ENCODE results near the gene FARP1. TPM values are rescaled to one million over a fixed set of nuclear protein-coding genes. Genes with fewer than 3 reads are reported as not detected.

The FARP1 gene
- total RNA-seq, 1 experiment from 2014 or later, result 96.6 TPM

- TF ChIP-seq JAZF1 (CRISPR knock-in tag; IDR thresholded peaks at IDR 0.05), result no peak
- no peak for TF ChIP-seq RELA (CRISPR knock-in tag; IDR thresholded peaks at IDR 0.05; ENCODE audit: borderline replicate concordance)
- no peak for TF ChIP-seq ATF1 (CRISPR knock-in tag; IDR thresholded peaks at IDR 0.05)
- no peak for TF ChIP-seq NR3C1 (CRISPR knock-in tag; conservative IDR thresholded peaks at IDR 0.05; ENCODE audit: low read depth)
Measured at GRCh38 chr13:98297051-98297450, 154.2 kb downstream of the FARP1 start (continued).

- H3K9me3 Mint-ChIP-seq, result no peaks in the 10 kb centered on the region
- ATAC-seq (no peak), DNase-seq (ENCODE audit: low spot score) (no peak)
- ChIA-PET CTCF (no interaction called here), POLR2A (no interaction called here)
- no peak for TF ChIP-seq ZNF121 (CRISPR knock-in tag; IDR thresholded peaks at IDR 0.05)
- H3K4me1 Mint-ChIP-seq, result peaks cover 38% of the 10 kb centered on the region
- no peaks in the 10 kb centered on the region for H3K27me3 Mint-ChIP-seq (ENCODE audit: low read depth)
- H3K36me3 Mint-ChIP-seq, result no peaks in the 10 kb centered on the region
- no peak overlapping the region for H3K4me3 Mint-ChIP-seq
- no peak overlapping the region for H3K27ac Mint-ChIP-seq
Measured at GRCh38 chr13:98297745-98298144, 154.9 kb downstream of the FARP1 start.

- Mint-ChIP-seq H3K4me3 (no peak overlapping the region), H3K36me3 (no peaks in the 10 kb centered on the region), H3K27ac (peak overlapping the region; percentile 19), H3K9me3 (no peaks in the 10 kb centered on the region), H3K4me1 (peaks cover 37% of the 10 kb centered on the region), H3K27me3 (ENCODE audit: low read depth) (no peaks in the 10 kb centered on the region)
- POLR2A ChIA-PET, result no interaction called here
- DNase-seq (ENCODE audit: low spot score) (no peak), ATAC-seq (no peak)
- TF ChIP-seq ZBTB43 (CRISPR knock-in tag; IDR thresholded peaks at IDR 0.05) (no peak), ZNF281 (CRISPR knock-in tag; IDR thresholded peaks at IDR 0.05) (no peak), GABPB1 (CRISPR knock-in tag; IDR thresholded peaks at IDR 0.05) (no peak)
- CTCF ChIA-PET, result interaction anchor here (1.1 kb wide), 1 partner anchor 52 kb away, joined by 4 read pairs; no protein-coding TSS in a partner anchor
Measured at GRCh38 chr13:98298599-98298998, 155.7 kb downstream of the FARP1 start.

GRCh38 chr13:98299235-98299965, 156.5 kb downstream of the FARP1 start:
- Mint-ChIP-seq H3K4me1 (peaks cover 42% of the 10 kb centered on the region), H3K9me3 (no peaks in the 10 kb centered on the region), H3K27ac (peak overlapping the region; percentile 24; the same call in 1 of the 2 replicates), H3K27me3 (ENCODE audit: low read depth) (no peaks in the 10 kb centered on the region), H3K4me3 (no peak overlapping the region), H3K36me3 (no peaks in the 10 kb centered on the region)
- ChIA-PET POLR2A (no interaction called here), CTCF (interaction anchor here (1.1 kb wide), 1 partner anchor 51 kb away, joined by 4 read pairs; no protein-coding TSS in a partner anchor)
- DNase-seq (ENCODE audit: low spot score) (no peak), ATAC-seq (no peak)
- TF ChIP-seq PRDM15 (CRISPR knock-in tag; IDR thresholded peaks at IDR 0.05) (no peak), MLX (CRISPR knock-in tag; IDR thresholded peaks at IDR 0.05) (no peak), JUN (CRISPR knock-in tag; IDR thresholded peaks at IDR 0.05) (no peak), NFYB (CRISPR knock-in tag; conservative IDR thresholded peaks at IDR 0.05; ENCODE audit: low read depth) (no peak), ZNF281 (CRISPR knock-in tag; IDR thresholded peaks at IDR 0.05) (no peak), GRHL2 (CRISPR knock-in tag; IDR thresholded peaks at IDR 0.05; ENCODE audit: insufficient replicate concordance, severe bottlenecking) (no peak), ZNF396 (CRISPR knock-in tag; IDR thresholded peaks at IDR 0.05; ENCODE audit: borderline replicate concordance) (no peak), E2F1 (CRISPR knock-in tag; IDR thresholded peaks at IDR 0.05) (no peak)

Data from WTC11 (cell line).